ENCODE measurements around the gene MAPK10.

DNA sequence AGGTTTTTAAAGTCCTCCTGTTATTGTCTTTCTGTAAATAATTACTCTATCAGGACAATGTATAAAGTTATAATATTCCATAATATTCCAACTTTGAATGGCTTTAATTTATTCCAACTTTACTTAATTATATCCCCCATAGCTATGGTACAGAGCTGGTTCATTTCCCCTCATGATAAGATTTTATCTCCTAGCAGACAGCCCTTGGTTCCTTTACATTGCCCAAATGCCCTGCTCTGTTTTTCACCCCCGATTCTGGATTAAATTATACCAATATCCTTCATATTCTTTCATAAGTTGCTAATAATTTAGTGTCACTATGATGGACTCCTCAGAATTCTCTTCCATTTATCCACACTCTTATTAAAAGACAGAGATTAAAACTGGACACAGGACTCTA, 340.5 kb downstream of the MAPK10 start:
- TF ChIP-seq FOXA1 (IDR thresholded peaks at IDR 0.05) (no peak), FOXK2 (IDR thresholded peaks at IDR 0.05) (no peak), HDGF (IDR thresholded peaks at IDR 0.05; ENCODE audit: borderline replicate concordance) (no peak), SP1 (IDR thresholded peaks at IDR 0.05) (no peak), ZNF384 (IDR thresholded peaks at IDR 0.05) (no peak), ARNT (IDR thresholded peaks at IDR 0.05) (no peak), ELF4 (IDR thresholded peaks at IDR 0.05) (no peak), TARDBP (IDR thresholded peaks at IDR 0.05) (no peak), FOXM1 (IDR thresholded peaks at IDR 0.05; ENCODE audit: borderline replicate concordance) (no peak), SUZ12 (IDR thresholded peaks at IDR 0.05) (no peak), NFRKB (IDR thresholded peaks at IDR 0.05) (no peak), LEF1 (IDR thresholded peaks at IDR 0.05; ENCODE audit: borderline replicate concordance) (no peak)
